Mesothelial cell of epicardium (in vitro differentiated cells): ENCODE results near the gene COL4A2. TPM values are rescaled to one million over a fixed set of nuclear protein-coding genes. Genes with fewer than 3 reads are reported as not detected.

Experiments used
- DNase-seq, 2 experiments: peaks; one replicate each; pipeline ENCODE4 v3.0.0; 2021; ENCODE audit warnings: low spot score in 2 of 2; ENCODE audit not compliant: unreplicated experiment in 2 of 2
- H3K27ac Mint-ChIP-seq: 2 replicates; pipeline ENCODE4 v1.8.0; 2021; ENCODE audit warnings: mixed read lengths
- H3K27me3 Mint-ChIP-seq: 2 replicates; pipeline ENCODE4 v1.8.0; 2021; ENCODE audit warnings: low read depth, mixed read lengths
- H3K36me3 Mint-ChIP-seq: 2 replicates; pipeline ENCODE4 v1.8.0; 2021; ENCODE audit warnings: mixed read lengths
- H3K4me1 Mint-ChIP-seq: 2 replicates; pipeline ENCODE4 v1.8.0; 2021; ENCODE audit warnings: mixed read lengths
- H3K4me3 Mint-ChIP-seq: 2 replicates; pipeline ENCODE4 v1.8.0; 2021; ENCODE audit warnings: mild to moderate bottlenecking, moderate library complexity, mixed read lengths
- H3K9me3 Mint-ChIP-seq: 2 replicates; pipeline ENCODE4 v1.8.0; 2021; ENCODE audit warnings: mixed read lengths
- CTCF ChIP-seq: fragments of 200-600 bp; sonication (generic); IDR thresholded peaks from one replicate; pipeline ENCODE4 v1.5.0; 2021; ENCODE audit warnings: antibody characterized with exemption; ENCODE audit not compliant: unreplicated experiment
- total RNA-seq: library from RNA; stranded (reverse); gene quantifications from 3 replicates; pipeline ENCODE4 v1.2.1, GENCODE V29; 2021

COL4A2 gene
- total RNA-seq, 1 donor from 2014 or later: 469 TPM

DNA sequence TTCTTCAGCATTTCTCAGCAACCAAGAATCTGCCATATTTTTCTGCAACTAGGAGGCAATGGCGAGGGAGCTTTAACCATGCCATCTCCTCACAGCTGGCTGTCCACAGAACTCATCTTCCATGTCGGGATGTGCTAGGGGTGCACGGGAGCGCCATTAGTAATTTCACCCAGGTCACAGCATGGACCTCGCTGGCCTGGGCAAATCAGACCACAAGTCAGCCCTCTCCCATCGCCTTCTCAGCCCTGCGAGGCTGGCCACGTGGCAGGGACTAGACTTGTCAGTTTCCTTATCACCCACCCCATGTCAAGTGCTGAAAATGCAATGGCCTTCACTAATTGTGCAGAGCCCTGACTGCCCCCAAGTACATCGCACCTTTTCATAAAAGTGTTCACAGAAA lies 15.8 kb upstream of the COL4A2 start:
- Mint-ChIP-seq H3K36me3 (peaks cover 30% of the 10 kb centered on the region), H3K4me3 (no peak overlapping the region), H3K27me3 (no peaks in the 10 kb centered on the region), H3K4me1 (peaks cover 3% of the 10 kb centered on the region), H3K27ac (no peak overlapping the region), H3K9me3 (peaks cover 8% of the 10 kb centered on the region)
- no peak for TF ChIP-seq CTCF
- DNase-seq: no peak

- H3K27ac Mint-ChIP-seq: no peak overlapping the region
- TF ChIP-seq CTCF: no peak
- peaks cover 8% of the 10 kb centered on the region for H3K4me1 Mint-ChIP-seq
- DNase-seq: no peak
- H3K9me3 Mint-ChIP-seq: peaks cover 8% of the 10 kb centered on the region
- H3K4me3 Mint-ChIP-seq: no peak overlapping the region
- H3K36me3 Mint-ChIP-seq: peaks cover 27% of the 10 kb centered on the region
- no peaks in the 10 kb centered on the region for H3K27me3 Mint-ChIP-seq
These were observed 14.0 kb upstream of the COL4A2 start for GRCh38 chr13:110293037-110293436.

DNA sequence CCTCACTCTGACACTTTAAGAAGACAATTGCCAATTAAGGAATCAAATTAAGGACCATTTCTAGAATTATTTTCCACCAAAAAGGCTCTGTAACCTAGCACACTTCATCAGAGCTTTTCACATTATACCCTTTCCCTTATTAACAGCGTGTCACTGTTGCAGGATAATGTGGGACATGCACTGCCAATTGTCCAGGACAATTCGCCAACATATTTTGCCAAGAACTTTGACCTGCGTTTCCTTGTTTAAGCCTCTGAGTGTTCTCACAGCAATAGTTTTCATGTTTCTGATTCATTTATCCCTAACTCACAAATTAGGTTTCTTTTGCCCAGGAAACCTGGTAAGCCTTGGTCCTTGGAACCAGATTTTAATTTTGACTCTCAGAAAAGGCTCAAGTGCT lies 13.4 kb upstream of the COL4A2 start:
- no peak for DNase-seq
- H3K4me1 Mint-ChIP-seq: peaks cover 12% of the 10 kb centered on the region
- H3K4me3 Mint-ChIP-seq: no peak overlapping the region
- no peak for TF ChIP-seq CTCF
- H3K27ac Mint-ChIP-seq: no peak overlapping the region
- peaks cover 8% of the 10 kb centered on the region for H3K9me3 Mint-ChIP-seq
- no peaks in the 10 kb centered on the region for H3K27me3 Mint-ChIP-seq
- H3K36me3 Mint-ChIP-seq: peaks cover 27% of the 10 kb centered on the region

DNA sequence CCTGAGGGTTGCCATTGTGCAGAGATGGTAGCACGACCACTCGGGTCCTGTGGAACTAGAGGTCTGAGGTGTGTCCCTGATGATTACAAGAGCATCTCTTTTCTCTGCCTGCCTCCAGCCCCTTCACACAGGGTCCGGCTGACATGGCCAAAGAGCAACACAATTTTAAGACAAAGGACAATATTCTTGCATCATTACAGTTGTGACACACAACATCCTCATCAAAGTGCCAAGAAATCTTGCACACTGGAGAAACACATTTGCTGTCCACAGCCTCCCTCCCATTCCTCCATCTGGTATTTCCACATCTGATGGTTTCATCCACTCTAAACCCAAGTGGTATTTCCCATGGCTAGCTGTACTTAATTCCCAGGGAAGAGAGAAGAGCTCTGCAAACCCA lies 12.9 kb upstream of the COL4A2 start:
- no peak for DNase-seq
- peaks cover 26% of the 10 kb centered on the region for H3K36me3 Mint-ChIP-seq

DNA sequence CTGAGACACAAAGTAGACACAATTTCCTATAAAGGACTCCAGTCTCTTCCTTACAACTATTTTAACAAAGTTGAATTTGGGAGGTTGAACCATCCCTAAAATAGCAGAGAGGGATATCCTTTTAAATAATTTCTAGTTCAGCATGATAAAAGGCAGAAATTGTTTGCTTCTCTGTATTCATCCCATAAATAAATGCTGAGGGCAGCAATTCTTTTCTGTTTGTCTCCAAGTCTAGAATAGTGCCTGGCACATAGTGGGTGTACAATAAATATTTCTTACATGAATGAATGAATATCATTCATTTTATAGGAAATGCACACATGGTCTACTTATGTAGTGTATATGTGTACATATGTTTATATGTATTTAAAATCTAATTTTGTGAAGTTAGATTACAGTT lies 12.5 kb upstream of the COL4A2 start:
- no peaks in the 10 kb centered on the region for H3K27me3 Mint-ChIP-seq
- no peak overlapping the region for H3K27ac Mint-ChIP-seq
- H3K36me3 Mint-ChIP-seq: peaks cover 22% of the 10 kb centered on the region
- DNase-seq: no peak
- peaks cover 8% of the 10 kb centered on the region for H3K9me3 Mint-ChIP-seq
- no peak for TF ChIP-seq CTCF
- H3K4me1 Mint-ChIP-seq: peaks cover 15% of the 10 kb centered on the region
- H3K4me3 Mint-ChIP-seq: no peak overlapping the region

More for the DNA sequence above, 12.9 kb upstream of the COL4A2 start:
- no peak for TF ChIP-seq CTCF
- H3K4me1 Mint-ChIP-seq: peaks cover 15% of the 10 kb centered on the region
- no peaks in the 10 kb centered on the region for H3K27me3 Mint-ChIP-seq
- H3K4me3 Mint-ChIP-seq: no peak overlapping the region
- H3K27ac Mint-ChIP-seq: no peak overlapping the region
- peaks cover 8% of the 10 kb centered on the region for H3K9me3 Mint-ChIP-seq

GRCh38 chr13:110297011-110297410 lies 10.1 kb upstream of the COL4A2 start:
- DNase-seq: no peak
- H3K9me3 Mint-ChIP-seq: peaks cover 6% of the 10 kb centered on the region
- H3K4me1 Mint-ChIP-seq: peaks cover 35% of the 10 kb centered on the region
- TF ChIP-seq CTCF: no peak
- peaks cover 8% of the 10 kb centered on the region for H3K36me3 Mint-ChIP-seq
- no peak overlapping the region for H3K4me3 Mint-ChIP-seq
- H3K27me3 Mint-ChIP-seq: no peaks in the 10 kb centered on the region
- no peak overlapping the region for H3K27ac Mint-ChIP-seq
